ENCODE measurements around the gene CRP. TPM values are rescaled to one million over a fixed set of nuclear protein-coding genes. Genes with fewer than 3 reads are reported as not detected.
"Not testable (repeated sequence)": the region's sequence is repeated elsewhere in the genome, so short reads cannot be mapped to it uniquely, and the experiment has no call there.

The CRP gene, protein sequence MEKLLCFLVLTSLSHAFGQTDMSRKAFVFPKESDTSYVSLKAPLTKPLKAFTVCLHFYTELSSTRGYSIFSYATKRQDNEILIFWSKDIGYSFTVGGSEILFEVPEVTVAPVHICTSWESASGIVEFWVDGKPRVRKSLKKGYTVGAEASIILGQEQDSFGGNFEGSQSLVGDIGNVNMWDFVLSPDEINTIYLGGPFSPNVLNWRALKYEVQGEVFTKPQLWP
- total RNA-seq, result 0.22 TPM

GRCh38 chr1:159714529-159714928 is at the start of gene CRP:
Gene CRP, minus strand, starts transcription at chr1:159714589. Its CDS starts 104 bp downstream, at chr1:159714485.
- ATAC-seq (no peak), DNase-seq (ENCODE audit: low spot score) (no peak)
- intact Hi-C loops (cut with DNase I), result no loop called here

GRCh38 chr1:159763686-159764085 is 49.3 kb upstream of the CRP start:
- intact Hi-C loops (cut with DNase I), result no loop called here
- no peak for ATAC-seq
- no peak for DNase-seq (ENCODE audit: low spot score)

DNA sequence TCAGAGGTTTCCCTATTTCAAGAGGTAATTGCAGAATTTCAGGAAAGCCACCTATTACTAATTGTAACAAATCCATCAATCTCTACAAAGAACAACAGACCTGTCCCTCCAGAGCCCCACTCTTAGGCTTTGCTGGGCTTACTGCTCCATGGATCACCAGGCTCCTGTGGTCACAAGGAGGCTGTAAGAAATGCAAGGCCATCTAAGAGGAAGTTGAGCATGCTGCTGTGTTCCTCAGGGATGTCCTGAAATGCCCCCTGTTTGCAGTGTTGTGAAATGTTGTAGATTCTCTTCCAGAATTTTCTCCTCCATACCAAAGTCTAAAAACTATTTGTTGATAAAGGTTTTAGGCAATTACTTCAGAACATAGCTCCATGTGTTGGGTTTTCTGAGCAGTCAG is 42.0 kb upstream of the CRP start:
- intact Hi-C loops (cut with DNase I), result no loop called here
- ATAC-seq (peak; percentile 69), DNase-seq (ENCODE audit: low spot score) (no peak)

- intact Hi-C loops (cut with DNase I), result no loop called here
- DNase-seq (ENCODE audit: low spot score), result no peak
- ATAC-seq, result no peak
Observed at GRCh38 chr1:159755451-159756007, 41.1 kb upstream of the CRP start.

DNA sequence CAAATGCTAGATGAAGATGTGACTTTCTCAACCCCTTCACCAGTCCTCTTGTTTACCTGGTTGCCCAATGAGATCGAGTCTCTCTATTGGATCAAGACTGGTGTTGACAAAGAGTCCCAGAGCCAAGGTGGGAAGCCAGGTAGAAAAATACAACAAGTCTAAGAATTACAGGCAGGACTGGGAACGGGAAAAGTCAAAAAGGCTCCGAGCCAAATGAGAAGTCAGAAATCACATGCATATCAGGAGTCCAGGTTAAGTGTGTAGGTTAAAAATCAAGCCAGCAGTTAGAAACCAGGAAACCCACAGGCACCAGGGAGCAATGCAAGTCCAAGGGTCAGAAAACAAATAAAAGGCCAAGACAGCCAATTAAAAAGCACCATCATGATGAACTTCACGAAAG is 39.0 kb upstream of the CRP start:
- DNase-seq (ENCODE audit: low spot score), result no peak
- intact Hi-C loops (cut with DNase I), result no loop called here
- no peak for ATAC-seq

DNA sequence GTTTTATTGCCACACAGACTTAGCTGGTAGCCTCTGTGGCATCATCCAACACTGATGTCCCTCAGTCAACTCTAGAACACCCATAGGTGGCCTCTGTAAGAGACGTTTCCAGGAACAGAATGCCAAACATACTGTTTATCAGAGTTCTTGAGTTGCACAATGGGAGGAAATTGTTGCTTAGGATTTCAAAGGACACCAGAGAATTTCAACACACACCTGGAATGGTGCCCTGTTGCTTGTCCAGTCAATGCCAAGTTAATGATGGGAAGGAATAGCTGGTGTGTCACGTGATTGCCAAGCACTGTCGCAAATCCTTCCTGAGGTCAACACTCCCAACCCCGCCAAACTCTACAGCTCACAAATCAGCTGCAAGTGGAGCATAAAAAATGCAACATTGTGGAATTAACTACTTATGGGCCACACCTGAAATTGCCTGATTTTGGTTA is 37.8 kb upstream of the CRP start:
- ATAC-seq, result peak; percentile 93
- intact Hi-C loops (cut with DNase I), result no loop called here
- peak; percentile 78 for DNase-seq (ENCODE audit: low spot score)

GRCh38 chr1:159751031-159751430 is 36.6 kb upstream of the CRP start:
- intact Hi-C loops (cut with DNase I), result no loop called here
- ATAC-seq (no peak), DNase-seq (ENCODE audit: low spot score) (no peak)

- intact Hi-C loops (cut with DNase I), result no loop called here
- DNase-seq (ENCODE audit: low spot score) (no peak), ATAC-seq (no peak)
Observed at GRCh38 chr1:159750621-159751020, 36.2 kb upstream of the CRP start.

DNA sequence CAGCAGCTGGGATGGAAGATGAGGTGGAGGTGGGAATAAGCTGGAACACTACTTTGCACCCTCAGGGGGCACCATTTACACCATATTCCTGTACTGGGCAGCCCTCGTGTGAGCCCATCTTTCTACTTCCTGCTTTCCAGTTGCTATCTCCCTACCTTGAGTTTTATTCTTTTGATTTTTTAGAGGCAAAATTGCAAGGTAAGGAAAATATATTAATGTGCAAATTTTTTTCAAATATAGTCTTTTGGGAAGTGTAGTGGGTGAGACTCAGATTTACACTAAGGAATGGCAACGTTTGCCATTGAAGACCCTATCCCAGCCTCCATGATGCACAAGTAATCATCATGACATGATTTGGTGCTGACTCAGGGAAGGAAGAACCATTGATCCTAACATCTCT is 35.2 kb upstream of the CRP start:
- intact Hi-C loops (cut with DNase I), result no loop called here
- ATAC-seq (no peak), DNase-seq (ENCODE audit: low spot score) (no peak)

DNA sequence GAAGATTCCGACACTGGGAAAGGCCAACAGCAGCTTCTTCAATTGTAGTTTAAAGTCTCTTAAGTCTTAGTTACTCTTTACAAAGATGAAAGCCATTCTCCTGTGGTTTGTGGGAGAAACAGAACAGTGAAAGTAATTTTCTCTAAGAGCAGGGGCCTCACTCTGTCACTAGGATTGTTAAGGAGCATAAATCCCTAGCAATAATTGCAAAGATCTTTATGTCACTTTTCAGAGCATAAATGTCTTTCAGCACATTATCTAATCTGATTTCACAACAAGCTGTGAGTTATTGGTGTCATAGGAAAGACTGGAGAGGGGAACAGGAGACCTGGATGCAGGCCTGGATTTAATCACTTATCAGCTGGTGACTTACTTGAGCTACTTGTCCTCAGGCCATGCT is 34.0 kb upstream of the CRP start:
- intact Hi-C loops (cut with DNase I), result no loop called here

GRCh38 chr1:159746666-159747065 is 32.3 kb upstream of the CRP start:
- no peak for DNase-seq (ENCODE audit: low spot score)

More for the DNA sequence above, 34.0 kb upstream of the CRP start:
- ATAC-seq (no peak), DNase-seq (ENCODE audit: low spot score) (no peak)

GRCh38 chr1:159743651-159744410 is 29.4 kb upstream of the CRP start:
- DNase-seq (ENCODE audit: low spot score) (no peak), ATAC-seq (no peak)
- intact Hi-C loops (cut with DNase I), result no loop called here

More at GRCh38 chr1:159746666-159747065, 32.3 kb upstream of the CRP start:
- no peak for ATAC-seq
- intact Hi-C loops (cut with DNase I), result no loop called here

GRCh38 chr1:159737238-159737916 is 23.0 kb upstream of the CRP start:
- DNase-seq (ENCODE audit: low spot score) (no peak), ATAC-seq (no peak)
- intact Hi-C loops (cut with DNase I), result no loop called here

DNA sequence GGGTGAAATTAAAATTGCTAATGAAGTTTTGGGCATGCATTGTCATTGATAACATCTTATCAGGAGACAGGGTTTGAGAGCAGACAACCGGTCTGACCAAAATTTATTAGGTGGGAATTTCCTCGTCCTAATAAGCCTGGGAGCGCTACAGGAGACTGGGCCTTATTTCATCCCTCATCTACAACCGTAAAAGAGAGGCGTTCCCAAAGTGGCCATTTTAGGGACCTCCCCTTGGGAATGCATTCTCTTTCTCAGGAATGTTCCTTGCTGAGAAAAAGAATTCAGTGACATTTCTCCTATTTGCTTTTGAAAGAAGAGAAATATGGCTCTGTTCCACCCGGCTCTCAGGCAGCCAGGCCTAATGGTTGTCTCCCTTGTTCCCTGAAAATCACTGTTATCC is 8.8 kb upstream of the CRP start:
- ATAC-seq; intact Hi-C loops (cut with DNase I); DNase-seq (ENCODE audit: low spot score): not testable (repeated sequence)

DNA sequence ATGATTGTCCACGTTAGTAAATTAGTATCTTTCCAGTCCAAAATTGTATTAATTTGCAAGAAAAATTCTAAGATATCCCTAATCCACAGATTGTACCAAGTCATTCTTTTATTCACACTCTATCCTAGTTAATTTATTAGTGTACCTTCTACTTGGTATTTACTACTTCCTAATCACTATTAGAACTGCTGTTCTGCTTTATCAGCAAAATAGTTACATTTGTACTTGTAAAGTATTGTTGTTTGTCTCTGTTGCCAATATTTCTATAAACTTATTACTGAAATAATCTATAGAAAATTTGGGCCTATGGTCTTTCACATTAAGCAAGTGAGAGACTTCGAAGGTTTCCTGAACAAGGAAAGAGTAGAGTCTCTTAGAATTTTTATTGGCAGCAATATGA is 5.6 kb upstream of the CRP start:
- ATAC-seq, result no peak
- intact Hi-C loops (cut with DNase I), result no loop called here

GRCh38 chr1:159715855-159716254 is 1.5 kb upstream of the CRP start:
- DNase-seq (ENCODE audit: low spot score), result no peak
- ATAC-seq, result no peak
- intact Hi-C loops (cut with DNase I), result no loop called here

More for the DNA sequence above, 5.6 kb upstream of the CRP start:
- DNase-seq (ENCODE audit: low spot score), result no peak

- intact Hi-C loops (cut with DNase I), result no loop called here
- no peak for DNase-seq (ENCODE audit: low spot score)
- ATAC-seq, result no peak
Observed at GRCh38 chr1:159712080-159712479, 2.3 kb downstream of the CRP start.

GRCh38 chr1:159707472-159708260 is 6.7 kb downstream of the CRP start:
- DNase-seq (ENCODE audit: low spot score) (no peak), ATAC-seq (no peak)
- intact Hi-C loops (cut with DNase I), result no loop called here

- intact Hi-C loops (cut with DNase I), result no loop called here
- ATAC-seq, result no peak
Observed at GRCh38 chr1:159705904-159706256, 8.5 kb downstream of the CRP start.

More at GRCh38 chr1:159705904-159706256, 8.5 kb downstream of the CRP start:
- no peak for DNase-seq (ENCODE audit: low spot score)

Measured in sciatic nerve (tissue), 2 donors.